Endometrial microvascular endothelial cells (primary cell): Measurements from ENCODE around the gene TMEM147. TPM values are rescaled to one million over a fixed set of nuclear protein-coding genes. Genes with fewer than 3 reads are reported as not detected.

ENCODE experiments used
- in situ Hi-C: cut with HindIII; loops from 2 replicates; pipeline ENCODE4 v1.10.0; 2017; ENCODE audit warnings: low sequenced_read_pairs, low pct_unique_long_range_greater_than_20kb; ENCODE audit errors: inconsistent ontology term
- total RNA-seq: library from RNA; depleted of rRNA; stranded (reverse); fragments of >200 nt; gene quantifications from one replicate; pipeline ENCODE4 v1.2.3, GENCODE V29; 2015; ENCODE audit errors: inconsistent ontology term

TMEM147 gene
- total RNA-seq, 1 donor from 2014 or later = 87.1 TPM

GRCh38 chr19:35543280-35544109 lies 1.9 kb upstream of the TMEM147 start:
- in situ Hi-C loops = no loop called here

- in situ Hi-C loops = no loop called here
Measured at GRCh38 chr19:35544110-35544802, 1.2 kb upstream of the TMEM147 start.

GRCh38 chr19:35545855-35546381 lies 492 bp downstream of the TMEM147 start:
- in situ Hi-C loops = no loop called here

GRCh38 chr19:35546532-35546931 lies 1.1 kb downstream of the TMEM147 start:
- in situ Hi-C loops = no loop called here

GRCh38 chr19:35549174-35549788 lies 3.9 kb downstream of the TMEM147 start:
- in situ Hi-C loops = no loop called here

- in situ Hi-C loops = no loop called here
Measured at GRCh38 chr19:35549879-35550523, 4.6 kb downstream of the TMEM147 start.

GRCh38 chr19:35551091-35551810 lies 5.8 kb downstream of the TMEM147 start:
- in situ Hi-C loops = no loop called here

GRCh38 chr19:35552534-35553384 lies 7.3 kb downstream of the TMEM147 start:
- in situ Hi-C loops = no loop called here

GRCh38 chr19:35553385-35554000 lies 8.1 kb downstream of the TMEM147 start:
- in situ Hi-C loops = no loop called here

GRCh38 chr19:35554076-35554475 lies 8.7 kb downstream of the TMEM147 start:
- in situ Hi-C loops = no loop called here

GRCh38 chr19:35555301-35556005 lies 10.0 kb downstream of the TMEM147 start:
- in situ Hi-C loops = no loop called here

GRCh38 chr19:35556025-35556590 lies 10.7 kb downstream of the TMEM147 start:
- in situ Hi-C loops = no loop called here

- in situ Hi-C loops = no loop called here
Measured at GRCh38 chr19:35556846-35557538, 11.6 kb downstream of the TMEM147 start.

- in situ Hi-C loops = no loop called here
Measured at GRCh38 chr19:35557539-35558399, 12.3 kb downstream of the TMEM147 start.
